Left renal pelvis (tissue), 4 donors: ENCODE measurements around the gene CCDC197. TPM values are rescaled to one million over a fixed set of nuclear protein-coding genes. Genes with fewer than 3 reads are reported as not detected.

Experiments used
- DNase-seq, 4 donors: peaks; one replicate each; pipeline ENCODE4 v3.0.0-alpha.2; 2013; ENCODE audit warnings: low read depth in 4 of 4, low spot score in 3 of 4
- polyA plus RNA-seq, 4 donors: library from polyadenylated mRNA; unstranded; fragments of 120-200 nt; gene quantifications; one replicate each; pipeline ENCODE4 v1.2.1, GENCODE V29; 2013; ENCODE audit not compliant: insufficient read length in 4 of 4

The CCDC197 gene
- polyA plus RNA-seq, 4 donors = not detected

- no peak for DNase-seq
Measured at GRCh38 chr14:94052662-94053061, 55.6 kb downstream of the CCDC197 start.

GRCh38 chr14:94054401-94054800, 57.3 kb downstream of the CCDC197 start:
- no peak for DNase-seq

GRCh38 chr14:94054936-94055335, 57.8 kb downstream of the CCDC197 start:
- no peak for DNase-seq

GRCh38 chr14:94056579-94057308, 59.6 kb downstream of the CCDC197 start:
- peak in 1 of 4 donors; percentile 30 for DNase-seq

- DNase-seq = no peak
Measured at GRCh38 chr14:94058128-94058673, 61.1 kb downstream of the CCDC197 start.

Other genes starting within 250 kb of the CCDC197 start
- gene PRIMA1, start 208.8 kb upstream of the CCDC197 start, polyA plus RNA-seq = 1 to 10 TPM; 1.1 to 5.0 (median 1.9) TPM
- gene FAM181A, start 70.0 kb upstream of the CCDC197 start, polyA plus RNA-seq = not detected
- under 1 TPM; 0.10 to 0.39 (median 0.33) TPM for gene ASB2, start 20.7 kb upstream of the CCDC197 start, polyA plus RNA-seq
- 1 to 10 TPM; 2.6 to 5.0 (median 4.5) TPM for gene OTUB2, start 29.0 kb downstream of the CCDC197 start, polyA plus RNA-seq
- 100 to 1,000 TPM; 121 to 173 (median 163) TPM for gene DDX24, start 83.9 kb downstream of the CCDC197 start, polyA plus RNA-seq
- gene IFI27L1, start 84.0 kb downstream of the CCDC197 start, polyA plus RNA-seq = 10 to 100 TPM; 21.7 to 36.1 (median 27.0) TPM
- gene IFI27, start 113.4 kb downstream of the CCDC197 start, polyA plus RNA-seq = 10 to 100 TPM in 2 of 4 donors, 1 to 10 TPM in 2; 4.9 to 26.7 (median 8.2) TPM
- 10 to 100 TPM; 22.2 to 36.9 (median 30.8) TPM for gene IFI27L2, start 132.3 kb downstream of the CCDC197 start, polyA plus RNA-seq
- under 1 TPM; 0.12 to 0.29 (median 0.18) TPM for gene PPP4R4, start 177.0 kb downstream of the CCDC197 start, polyA plus RNA-seq